Measurements from ENCODE around the gene RAB34. TPM values are rescaled to one million over a fixed set of nuclear protein-coding genes. Genes with fewer than 3 reads are reported as not detected.
A peak's percentile ranks its signal among the peaks of the same experiment; 100 is the strongest.

Gene RAB34
- total RNA-seq, 2 donors from 2014 or later = 10.4 to 17.3 TPM

DNA sequence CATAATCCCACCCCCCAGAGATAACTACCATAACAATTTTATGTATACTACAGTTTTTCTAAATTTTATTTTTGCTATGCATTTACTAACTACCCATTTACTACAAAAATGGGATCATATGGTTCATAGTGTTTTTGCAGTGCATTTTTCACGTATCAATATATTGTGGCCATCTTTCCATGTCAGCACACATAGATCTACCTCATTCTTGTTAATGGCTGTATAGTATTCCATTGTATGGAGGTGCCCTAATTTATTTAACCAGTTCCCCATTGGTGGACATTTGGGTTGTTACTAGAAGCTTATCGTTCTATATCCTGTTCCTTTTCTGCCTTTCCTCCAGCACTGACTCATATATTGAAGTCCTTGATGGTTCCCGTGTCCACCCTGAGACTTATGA, 28.7 kb downstream of the RAB34 start:
- no peaks in the 10 kb centered on the region for H3K9me3 Mint-ChIP-seq
- H3K27me3 Mint-ChIP-seq (ENCODE audit: low read depth) = no peaks in the 10 kb centered on the region
- ATAC-seq (replicated peaks in 1 of 2) (no peak), DNase-seq (no peak)
- H3K36me3 Mint-ChIP-seq (ENCODE audit: insufficient read depth in 2 of 2) = peaks cover 16 to 61% of the 10 kb centered on the region in 2 donors
- H3K27ac Mint-ChIP-seq = no peak overlapping the region
- no peaks in the 10 kb centered on the region for H3K4me1 Mint-ChIP-seq (ENCODE audit: low read depth)
- no peak overlapping the region for H3K4me3 Mint-ChIP-seq

DNA sequence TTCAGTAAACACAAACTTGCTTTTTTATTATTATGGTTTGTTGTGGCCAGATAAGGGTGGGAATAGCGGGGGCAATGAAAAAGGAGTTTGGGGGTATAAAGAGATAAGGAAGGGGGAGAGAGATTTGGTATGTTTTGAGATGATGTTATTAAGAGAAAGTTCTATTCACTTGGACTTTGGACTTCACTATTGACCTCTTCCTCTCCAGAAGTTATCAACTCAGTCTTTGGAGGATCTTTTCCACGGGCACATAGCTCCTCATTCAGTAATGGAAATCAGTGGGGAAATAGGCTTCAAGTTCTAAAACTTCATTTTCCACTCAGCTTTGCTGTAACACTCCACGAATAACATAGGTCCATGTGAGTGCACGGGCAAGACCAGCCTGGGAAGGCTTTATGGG, 29.2 kb downstream of the RAB34 start:
- H3K27ac Mint-ChIP-seq = no peak overlapping the region

DNA sequence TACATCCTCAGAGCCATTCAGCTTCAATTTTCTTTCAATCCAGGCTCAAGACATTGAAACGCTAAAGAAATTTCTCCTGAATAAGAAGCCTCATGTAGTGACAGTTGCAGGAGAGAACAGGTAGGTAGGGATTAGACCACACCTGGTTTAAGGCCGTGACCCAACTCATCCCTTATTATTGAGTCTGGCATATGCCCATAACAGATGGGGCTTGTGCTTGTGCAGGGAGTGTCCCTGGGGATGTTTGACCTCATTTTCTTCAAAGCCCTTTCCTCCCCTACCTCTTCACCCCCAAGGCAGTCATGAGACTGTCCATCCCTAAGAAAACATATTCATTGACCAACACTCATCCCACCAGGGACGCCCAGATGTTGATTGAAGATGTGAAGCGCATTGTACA, 31.4 kb downstream of the RAB34 start:
- no peaks in the 10 kb centered on the region for H3K9me3 Mint-ChIP-seq
- peaks cover 19 to 67% of the 10 kb centered on the region in 2 donors for H3K36me3 Mint-ChIP-seq (ENCODE audit: insufficient read depth in 2 of 2)
- H3K4me3 Mint-ChIP-seq = no peak overlapping the region
- DNase-seq (no peak), ATAC-seq (replicated peaks in 1 of 2) (no peak)
- no peak overlapping the region for H3K27ac Mint-ChIP-seq
- H3K4me1 Mint-ChIP-seq (ENCODE audit: low read depth) = no peaks in the 10 kb centered on the region
- no peaks in the 10 kb centered on the region for H3K27me3 Mint-ChIP-seq (ENCODE audit: low read depth)

More for the DNA sequence above, 29.2 kb downstream of the RAB34 start:
- no peak for ATAC-seq (replicated peaks in 1 of 2)
- no peaks in the 10 kb centered on the region for H3K27me3 Mint-ChIP-seq (ENCODE audit: low read depth)
- no peak overlapping the region for H3K4me3 Mint-ChIP-seq
- peaks cover 15 to 59% of the 10 kb centered on the region in 2 donors for H3K36me3 Mint-ChIP-seq (ENCODE audit: insufficient read depth in 2 of 2)
- H3K4me1 Mint-ChIP-seq (ENCODE audit: low read depth) = no peaks in the 10 kb centered on the region
- no peak for DNase-seq
- no peaks in the 10 kb centered on the region for H3K9me3 Mint-ChIP-seq

DNA sequence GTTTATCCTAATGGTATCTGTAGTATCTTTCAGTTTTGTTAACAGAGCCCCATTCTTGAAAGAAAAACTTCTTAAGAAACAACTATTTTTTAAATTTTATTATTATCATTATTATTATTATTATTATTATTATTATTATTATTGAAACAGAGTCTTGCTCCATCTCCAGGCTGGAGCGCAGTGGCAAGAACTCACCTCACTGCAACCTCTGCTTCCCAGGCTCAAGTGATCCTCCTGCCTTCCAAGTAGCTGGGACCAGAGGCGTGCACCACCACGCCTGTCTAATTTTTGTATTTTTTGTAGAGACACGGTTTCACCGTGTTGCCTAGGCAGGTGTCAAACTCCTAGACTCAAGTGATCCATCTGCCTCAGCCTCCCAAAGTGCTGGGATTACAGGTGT, 32.3 kb downstream of the RAB34 start:
- H3K27me3 Mint-ChIP-seq (ENCODE audit: low read depth) = no peaks in the 10 kb centered on the region
- DNase-seq (no peak), ATAC-seq (replicated peaks in 1 of 2) (no peak)
- H3K27ac Mint-ChIP-seq = no peak overlapping the region
- H3K4me1 Mint-ChIP-seq (ENCODE audit: low read depth) = no peaks in the 10 kb centered on the region
- H3K9me3 Mint-ChIP-seq = no peaks in the 10 kb centered on the region
- H3K4me3 Mint-ChIP-seq = no peak overlapping the region
- H3K36me3 Mint-ChIP-seq (ENCODE audit: insufficient read depth in 2 of 2) = peaks cover 17 to 64% of the 10 kb centered on the region in 2 donors

DNA sequence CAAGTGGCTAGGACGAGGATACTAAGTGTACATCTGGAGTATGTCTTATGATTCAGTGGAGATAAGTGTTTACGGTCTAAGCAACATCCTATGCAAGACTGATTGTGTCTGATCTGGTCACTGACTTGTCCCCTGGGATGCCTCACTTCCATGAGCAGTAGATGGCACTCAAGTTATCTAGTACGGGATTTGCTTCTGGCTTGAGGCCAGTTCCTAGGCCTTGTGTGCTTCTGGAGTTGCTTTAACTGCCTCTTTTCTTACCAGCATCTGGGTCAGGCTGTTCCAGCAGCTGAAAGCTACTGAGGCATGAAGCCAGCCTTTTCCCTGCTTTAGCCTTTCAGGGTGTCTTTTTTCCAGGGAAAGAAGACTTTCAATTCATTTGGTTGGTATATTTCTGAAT, 32.7 kb downstream of the RAB34 start:
- Mint-ChIP-seq H3K36me3 (ENCODE audit: insufficient read depth in 2 of 2) (peaks cover 15 to 60% of the 10 kb centered on the region in 2 donors), H3K27ac (no peak overlapping the region), H3K4me3 (no peak overlapping the region), H3K4me1 (ENCODE audit: low read depth) (no peaks in the 10 kb centered on the region), H3K9me3 (no peaks in the 10 kb centered on the region), H3K27me3 (ENCODE audit: low read depth) (no peaks in the 10 kb centered on the region)
- DNase-seq (no peak), ATAC-seq (replicated peaks in 1 of 2) (no peak)

DNA sequence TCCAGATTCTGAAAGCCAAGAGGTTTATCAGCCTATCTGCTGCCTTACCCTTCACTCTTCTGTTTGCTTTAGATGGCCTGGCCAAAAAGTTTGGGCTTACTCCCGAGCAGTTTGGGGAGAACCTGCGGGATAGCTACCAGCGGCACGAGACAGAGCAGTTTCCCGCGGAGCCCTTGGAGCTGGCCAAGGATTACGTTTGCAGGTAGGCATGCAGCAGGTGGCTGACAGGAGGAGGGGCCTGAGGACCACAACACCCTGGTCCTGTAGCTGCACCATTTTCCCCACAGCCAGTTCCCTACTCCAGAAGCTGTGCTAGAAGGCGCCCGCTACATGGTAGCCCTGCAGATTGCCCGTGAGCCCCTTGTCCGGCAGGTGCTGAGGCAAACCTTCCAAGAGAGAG, 35.0 kb downstream of the RAB34 start:
- no peak overlapping the region for H3K27ac Mint-ChIP-seq
- H3K4me3 Mint-ChIP-seq = no peak overlapping the region
- DNase-seq (no peak), ATAC-seq (replicated peaks in 1 of 2) (no peak)
- H3K27me3 Mint-ChIP-seq (ENCODE audit: low read depth) = no peaks in the 10 kb centered on the region
- no peaks in the 10 kb centered on the region for H3K9me3 Mint-ChIP-seq
- H3K4me1 Mint-ChIP-seq (ENCODE audit: low read depth) = no peaks in the 10 kb centered on the region
- peaks cover 12 to 46% of the 10 kb centered on the region in 2 donors for H3K36me3 Mint-ChIP-seq (ENCODE audit: insufficient read depth in 2 of 2)

DNA sequence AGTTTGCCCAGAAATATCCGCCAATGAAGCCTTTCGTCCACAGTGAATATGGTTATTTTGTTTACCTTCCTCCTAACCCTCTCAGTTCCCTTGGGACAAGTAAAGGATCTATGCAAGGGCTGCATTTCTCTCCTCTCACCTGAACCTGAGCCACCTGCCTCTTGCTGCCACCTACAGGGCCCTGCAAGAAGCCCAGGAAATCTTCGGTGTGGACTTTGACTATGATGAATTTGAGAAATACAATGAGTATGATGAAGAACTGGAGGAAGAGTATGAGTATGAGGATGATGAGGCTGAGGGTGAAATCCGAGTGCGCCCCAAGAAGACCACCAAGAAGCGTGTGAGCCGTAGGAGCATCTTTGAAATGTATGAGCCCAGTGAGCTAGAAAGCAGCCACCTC, 41.7 kb downstream of the RAB34 start:
- Mint-ChIP-seq H3K4me3 (no peak overlapping the region), H3K27ac (no peak overlapping the region), H3K4me1 (ENCODE audit: low read depth) (no peaks in the 10 kb centered on the region), H3K9me3 (no peaks in the 10 kb centered on the region), H3K27me3 (ENCODE audit: low read depth) (no peaks in the 10 kb centered on the region), H3K36me3 (ENCODE audit: insufficient read depth in 2 of 2) (peaks cover 16 to 40% of the 10 kb centered on the region in 2 donors)
- DNase-seq (no peak), ATAC-seq (replicated peaks in 1 of 2) (no peak)

DNA sequence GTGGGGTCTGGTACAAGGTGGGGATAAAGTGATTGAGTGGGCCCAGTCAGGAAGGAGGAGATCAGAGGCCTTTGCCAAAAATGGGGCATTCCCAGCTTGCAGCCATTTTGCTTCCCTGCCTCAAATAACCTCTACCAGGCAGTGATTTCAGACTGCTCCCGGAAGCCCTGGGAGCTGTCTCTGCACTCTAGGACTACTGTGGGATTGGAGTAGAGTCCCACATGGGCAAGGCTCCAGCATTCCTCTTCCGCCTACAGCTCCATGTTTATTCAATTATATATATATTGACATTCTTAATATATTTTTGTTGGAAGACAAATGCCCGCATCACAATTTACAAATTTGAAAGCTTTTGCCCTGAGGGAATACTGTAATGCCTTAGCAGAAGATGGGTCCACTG, 42.2 kb downstream of the RAB34 start:
- ATAC-seq (replicated peaks in 1 of 2) (no peak), DNase-seq (no peak)
- Mint-ChIP-seq H3K4me3 (no peak overlapping the region), H3K4me1 (ENCODE audit: low read depth) (no peaks in the 10 kb centered on the region), H3K9me3 (no peaks in the 10 kb centered on the region), H3K27ac (no peak overlapping the region), H3K27me3 (ENCODE audit: low read depth) (no peaks in the 10 kb centered on the region), H3K36me3 (ENCODE audit: insufficient read depth in 2 of 2) (peaks cover 16 to 40% of the 10 kb centered on the region in 2 donors)

DNA sequence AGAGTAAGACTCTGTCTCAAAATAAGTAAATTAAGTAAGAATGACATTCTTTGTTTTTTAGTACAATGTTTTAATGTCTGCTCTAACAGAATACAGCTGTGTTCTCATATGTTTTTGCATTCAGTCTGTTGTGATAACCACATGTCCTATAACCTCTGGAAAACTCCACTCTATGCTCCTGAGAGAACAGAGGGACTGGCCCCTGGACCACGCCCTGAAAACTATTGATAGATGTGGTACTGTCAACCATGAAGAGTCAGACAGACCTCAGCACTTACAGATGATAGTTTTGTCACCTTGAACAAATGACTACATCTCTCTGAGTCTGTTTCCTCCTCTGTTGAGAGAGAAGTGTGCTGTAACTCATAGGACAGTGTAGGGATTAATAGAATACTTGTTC, 47.8 kb downstream of the RAB34 start:
- Mint-ChIP-seq H3K27ac (no peak overlapping the region), H3K9me3 (no peaks in the 10 kb centered on the region), H3K27me3 (ENCODE audit: low read depth) (no peaks in the 10 kb centered on the region), H3K4me1 (ENCODE audit: low read depth) (peaks cover 25% of the 10 kb centered on the region), H3K4me3 (no peak overlapping the region), H3K36me3 (ENCODE audit: insufficient read depth in 2 of 2) (peaks cover 10 to 29% of the 10 kb centered on the region in 2 donors)
- DNase-seq = no peak
- ATAC-seq (replicated peaks in 1 of 2) = no peak

DNA sequence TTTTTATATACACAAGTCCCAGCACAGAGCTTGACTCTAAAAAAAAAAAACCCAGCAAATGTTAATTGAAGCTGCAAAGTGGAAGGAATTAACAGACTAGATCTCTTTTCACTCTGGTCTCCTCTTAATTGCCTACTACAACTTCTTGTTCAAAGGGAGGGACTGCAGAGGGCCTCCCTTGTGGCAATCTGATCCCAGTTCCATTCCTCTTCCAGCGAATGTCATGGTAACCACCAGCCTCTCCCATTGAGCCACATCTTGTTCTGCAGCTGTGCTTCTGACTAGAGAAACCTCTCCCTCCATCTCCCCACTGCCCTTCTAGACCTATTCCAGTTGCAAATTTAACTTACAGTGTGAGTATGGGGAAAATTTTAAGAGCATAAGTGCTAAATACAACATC, 49.8 kb downstream of the RAB34 start:
- Mint-ChIP-seq H3K27me3 (ENCODE audit: low read depth) (no peaks in the 10 kb centered on the region), H3K4me3 (no peak overlapping the region), H3K27ac (peak overlapping the region; percentile 77), H3K36me3 (ENCODE audit: insufficient read depth in 2 of 2) (peaks cover 6 to 17% of the 10 kb centered on the region in 2 donors), H3K4me1 (ENCODE audit: low read depth) (peaks cover 46% of the 10 kb centered on the region), H3K9me3 (no peaks in the 10 kb centered on the region)
- no peak for DNase-seq
- no peak for ATAC-seq (replicated peaks in 1 of 2)

DNA sequence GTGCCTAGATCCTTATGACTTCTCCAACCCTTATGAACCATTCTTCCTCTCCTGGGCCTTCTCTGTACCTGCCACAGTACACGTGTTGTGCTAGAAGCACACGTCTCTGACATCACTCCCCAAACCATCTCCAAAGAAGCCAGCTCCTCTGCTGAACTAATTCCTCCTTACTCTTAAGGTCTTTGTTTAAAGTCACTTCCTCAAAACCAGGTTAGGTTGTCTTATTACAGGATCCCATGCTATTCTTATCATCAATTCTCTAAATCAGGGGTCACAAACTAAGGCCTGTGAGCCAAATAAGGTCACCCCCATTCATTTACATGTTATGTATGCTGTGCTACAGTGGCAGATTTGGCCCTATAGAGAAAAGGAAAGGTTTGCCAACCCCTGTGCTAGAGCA, 51.7 kb downstream of the RAB34 start:
- no peak for ATAC-seq (replicated peaks in 1 of 2)
- H3K36me3 Mint-ChIP-seq (ENCODE audit: insufficient read depth in 2 of 2) = peaks cover 6 to 15% of the 10 kb centered on the region in 2 donors

More for the DNA sequence above, 51.7 kb downstream of the RAB34 start:
- Mint-ChIP-seq H3K27me3 (ENCODE audit: low read depth) (no peaks in the 10 kb centered on the region), H3K4me3 (no peak overlapping the region), H3K9me3 (no peaks in the 10 kb centered on the region), H3K27ac (peak overlapping the region; percentile 1), H3K4me1 (ENCODE audit: low read depth) (peaks cover 52% of the 10 kb centered on the region)
- no peak for DNase-seq

Other genes starting within 250 kb of the RAB34 start
- gene SLC13A2, start 244.2 kb downstream of the RAB34 start, total RNA-seq = not detected
- gene FOXN1, start 211.5 kb downstream of the RAB34 start, total RNA-seq = not detected
- 10 to 100 TPM; 45.3 to 53.8 TPM for gene UNC119, start 165.2 kb downstream of the RAB34 start, total RNA-seq
- gene PIGS, start 146.3 kb downstream of the RAB34 start, total RNA-seq = 10 to 100 TPM; 46.3 to 53.5 TPM
- 10 to 100 TPM; 23.1 to 40.0 TPM for gene ALDOC, start 141.0 kb downstream of the RAB34 start, total RNA-seq
- 100 to 1,000 TPM; 134 to 141 TPM for gene SPAG5, start 118.8 kb downstream of the RAB34 start, total RNA-seq
- 10 to 100 TPM; 25.1 to 33.4 TPM for gene RSKR, start 103.7 kb downstream of the RAB34 start, total RNA-seq
- 100 to 1,000 TPM; 109 TPM for gene BLTP2, start 72.7 kb downstream of the RAB34 start, total RNA-seq
- 10 to 100 TPM; 43.9 to 48.2 TPM for gene SDF2, start 56.0 kb downstream of the RAB34 start, total RNA-seq
- gene SUPT6H, start 55.7 kb downstream of the RAB34 start, total RNA-seq = 10 to 100 TPM; 85.1 to 97.8 TPM
- 1 to 10 TPM; 8.0 to 9.6 TPM for gene PROCA1, start 6.0 kb downstream of the RAB34 start, total RNA-seq
- 1,000 to 10,000 TPM; 2,006 to 2,174 TPM for gene RPL23A, start 2.1 kb upstream of the RAB34 start, total RNA-seq
- 1 to 10 TPM; 5.2 to 9.0 TPM for gene TLCD1, start 8.4 kb upstream of the RAB34 start, total RNA-seq
- 10 to 100 TPM in 1 of 2 donors, 1 to 10 TPM in 1; 6.9 to 10.9 TPM for gene NEK8, start 10.9 kb upstream of the RAB34 start, total RNA-seq
- gene TRAF4, start 26.1 kb upstream of the RAB34 start, total RNA-seq = 100 to 1,000 TPM; 108 to 145 TPM
- gene FAM222B, start 124.9 kb upstream of the RAB34 start, total RNA-seq = 10 to 100 TPM; 20.9 to 26.5 TPM
- gene ERAL1, start 137.1 kb upstream of the RAB34 start, total RNA-seq = 10 to 100 TPM; 48.6 to 68.1 TPM
- 100 to 1,000 TPM; 138 to 141 TPM for gene FLOT2, start 179.9 kb upstream of the RAB34 start, total RNA-seq
- gene DHRS13, start 185.2 kb upstream of the RAB34 start, total RNA-seq = 10 to 100 TPM; 21.3 to 25.3 TPM
- gene PHF12, start 233.7 kb upstream of the RAB34 start, total RNA-seq = 10 to 100 TPM; 67.7 to 81.6 TPM

All from activated T-cell treated with anti-CD3 and anti-CD28 coated beads, Interleukin-2, amount 50 U/mL, for 72 hours (primary cell).